Measurements from ENCODE around the gene STX2.
"Not testable (repeated sequence)": the region's sequence is repeated elsewhere in the genome, so short reads cannot be mapped to it uniquely, and the experiment has no call there.

Gene STX2

GRCh38 chr12:130868412-130868811 lies 29.4 kb upstream of the STX2 start:
- DNase-seq, result no peak

- DNase-seq, result no peak
Measured at GRCh38 chr12:130863298-130863697, 24.2 kb upstream of the STX2 start.

- not testable (repeated sequence) for DNase-seq
Measured at GRCh38 chr12:130862771-130863170, 23.7 kb upstream of the STX2 start.

- no peak for DNase-seq
Measured at GRCh38 chr12:130862161-130862560, 23.1 kb upstream of the STX2 start.

- no peak for DNase-seq
Measured at GRCh38 chr12:130860311-130860710, 21.3 kb upstream of the STX2 start.

- no peak for DNase-seq
Measured at GRCh38 chr12:130859161-130859560, 20.1 kb upstream of the STX2 start.

- DNase-seq, result no peak
Measured at GRCh38 chr12:130858084-130858483, 19.0 kb upstream of the STX2 start.

- DNase-seq, result no peak
Measured at GRCh38 chr12:130856088-130856487, 17.0 kb upstream of the STX2 start.

GRCh38 chr12:130850418-130851021 lies 11.5 kb upstream of the STX2 start:
- no peak for DNase-seq

- no peak for DNase-seq
Measured at GRCh38 chr12:130849561-130850417, 10.7 kb upstream of the STX2 start.

- DNase-seq, result not testable (repeated sequence)
Measured at GRCh38 chr12:130848785-130849305, 9.8 kb upstream of the STX2 start.

- not testable (repeated sequence) for DNase-seq
Measured at GRCh38 chr12:130848105-130848504, 9.1 kb upstream of the STX2 start.

GRCh38 chr12:130847112-130847511 lies 8.1 kb upstream of the STX2 start:
- no peak for DNase-seq

GRCh38 chr12:130846369-130846768 lies 7.3 kb upstream of the STX2 start:
- no peak for DNase-seq

GRCh38 chr12:130839770-130840404 lies 837 bp upstream of the STX2 start:
- no peak for DNase-seq

GRCh38 chr12:130838284-130838950 lies 633 bp downstream of the STX2 start:
- no peak for DNase-seq

GRCh38 chr12:130835436-130835835 lies 3.6 kb downstream of the STX2 start:
- DNase-seq, result no peak

- DNase-seq, result no peak
Measured at GRCh38 chr12:130835011-130835410, 4.0 kb downstream of the STX2 start.

GRCh38 chr12:130832561-130833209 lies 6.4 kb downstream of the STX2 start:
- DNase-seq, result no peak

GRCh38 chr12:130831876-130832405 lies 7.1 kb downstream of the STX2 start:
- DNase-seq, result no peak

GRCh38 chr12:130831246-130831645 lies 7.8 kb downstream of the STX2 start:
- no peak for DNase-seq

- no peak for DNase-seq
Measured at GRCh38 chr12:130830246-130830551, 8.9 kb downstream of the STX2 start.

All from NCI-H187 (cell line).